ENCODE measurements around the gene ZDHHC8.

The ZDHHC8 gene

GRCh38 chr22:20095521-20095920, 36.1 kb upstream of the ZDHHC8 start:
- no peak for DNase-seq (ENCODE audit: low read depth)

DNA sequence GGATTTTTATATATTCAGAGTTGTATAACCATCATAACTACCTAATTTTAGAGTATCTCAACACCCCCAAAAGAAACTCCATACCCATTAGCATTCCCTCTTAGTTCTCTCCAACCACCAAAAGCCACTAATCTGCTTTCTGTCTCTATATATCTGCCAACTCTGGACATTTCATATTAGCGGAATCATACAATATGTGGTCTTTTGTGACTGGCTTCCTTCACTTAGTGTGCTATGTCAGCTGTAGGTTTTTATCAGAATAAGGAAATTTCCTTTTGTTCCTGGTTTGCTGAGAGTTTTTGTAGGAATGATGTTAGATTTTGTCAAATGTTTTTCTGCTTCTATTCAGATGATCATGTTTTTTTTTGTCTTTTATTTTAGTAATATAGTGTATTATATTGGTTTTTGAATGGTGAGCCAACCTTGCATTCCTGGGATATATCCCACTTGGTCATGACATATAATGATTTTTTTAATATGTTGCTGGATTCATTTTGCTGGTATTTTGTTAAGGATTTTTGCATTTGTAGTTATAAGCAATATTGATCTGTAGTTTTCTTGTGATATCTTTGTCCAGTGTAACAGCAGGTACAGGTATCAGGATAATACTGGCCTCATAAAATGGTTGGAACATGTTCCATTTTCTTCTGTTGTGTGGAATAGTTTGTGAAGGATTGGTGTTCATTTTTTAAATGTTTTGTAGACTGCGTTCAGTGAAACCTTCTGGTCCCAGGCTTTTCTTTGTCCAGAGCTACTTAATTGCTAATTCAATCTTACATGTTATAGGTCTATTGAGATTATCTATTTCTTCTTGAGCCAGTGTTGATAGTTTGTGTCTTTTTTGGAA, 34.8 kb upstream of the ZDHHC8 start:
- DNase-seq (ENCODE audit: low read depth), result no peak

DNA sequence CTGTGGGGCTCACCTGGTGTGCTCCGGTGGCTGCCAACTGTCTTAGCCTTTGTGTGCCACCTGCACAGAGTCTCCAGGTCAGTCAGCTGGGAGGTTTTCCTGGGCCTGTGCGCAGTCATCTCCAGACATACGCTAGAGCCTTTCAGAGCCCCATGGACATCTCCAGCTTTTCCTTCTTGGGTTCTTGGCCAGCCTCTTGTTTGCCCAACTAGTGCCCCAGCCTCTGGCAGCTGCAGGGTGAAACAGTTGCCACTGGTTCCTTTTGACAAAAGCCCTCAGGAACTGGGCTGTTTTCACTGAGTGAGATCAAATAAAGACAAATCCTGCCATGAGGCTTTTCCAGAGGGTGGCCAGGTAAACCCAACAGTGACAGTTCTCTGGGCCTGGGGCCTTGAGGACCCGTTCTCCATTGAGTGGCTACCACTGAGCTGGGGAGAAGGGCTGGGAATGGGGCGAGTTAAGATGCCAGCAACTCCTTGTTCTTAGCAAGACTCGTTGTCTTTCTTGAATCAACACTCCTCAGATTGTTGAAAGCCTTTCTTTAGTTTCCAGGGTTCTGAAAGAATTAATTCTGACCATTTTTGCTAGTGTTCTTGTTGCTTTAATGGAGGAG, 32.4 kb upstream of the ZDHHC8 start:
- DNase-seq (ENCODE audit: low read depth), result no peak

DNA sequence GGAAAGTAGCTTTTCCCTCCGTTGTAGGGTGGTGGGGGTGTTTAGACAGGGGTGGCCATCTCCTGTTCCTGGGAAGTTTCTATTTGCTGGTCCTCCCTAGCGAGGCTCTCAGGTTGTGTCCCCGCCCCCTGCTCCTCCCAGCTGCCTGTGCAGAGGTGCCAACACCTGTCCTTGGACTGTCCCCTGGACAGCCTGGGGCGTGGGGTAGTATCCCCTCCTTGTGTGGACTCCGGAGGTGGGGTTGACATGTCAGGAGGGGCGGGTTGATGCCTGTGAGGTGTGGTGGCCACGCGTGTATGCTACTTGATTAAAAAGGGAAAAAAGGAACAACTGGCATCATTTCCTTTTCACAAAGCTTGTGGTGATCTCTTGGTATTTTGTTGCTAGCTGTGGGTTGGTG, 30.0 kb upstream of the ZDHHC8 start:
- no peak for DNase-seq (ENCODE audit: low read depth)

DNA sequence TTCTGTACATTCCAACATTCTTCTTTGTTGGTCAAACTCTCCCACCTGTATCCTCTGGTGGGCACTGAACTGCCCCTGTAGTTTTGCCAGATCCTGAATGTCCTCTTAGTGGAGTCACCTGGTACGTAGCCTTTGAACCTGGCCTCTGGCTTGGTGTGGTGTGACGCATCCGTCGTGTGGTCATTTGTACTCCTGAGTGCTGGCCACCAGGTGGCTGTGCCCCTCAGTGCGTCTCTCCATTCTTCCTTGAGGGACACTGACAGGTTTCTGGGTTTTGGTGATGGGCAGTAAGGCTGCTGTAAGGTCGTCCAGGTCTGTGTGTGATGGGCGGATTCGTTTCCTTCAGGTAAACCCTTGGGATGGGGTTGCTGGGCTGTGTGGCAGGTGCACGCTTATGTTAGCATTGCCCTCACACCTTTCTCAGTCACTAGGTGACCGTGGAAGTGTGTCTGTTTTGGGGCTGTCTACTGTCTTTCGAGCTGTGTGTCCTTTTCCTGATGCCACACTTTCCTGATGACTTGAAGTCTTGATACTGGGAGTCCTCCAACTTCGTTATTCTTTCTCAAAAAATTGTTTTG, 29.3 kb upstream of the ZDHHC8 start:
- DNase-seq (ENCODE audit: low read depth), result no peak

- no peak for DNase-seq (ENCODE audit: low read depth)
Measured at GRCh38 chr22:20105456-20106204, 26.0 kb upstream of the ZDHHC8 start.

DNA sequence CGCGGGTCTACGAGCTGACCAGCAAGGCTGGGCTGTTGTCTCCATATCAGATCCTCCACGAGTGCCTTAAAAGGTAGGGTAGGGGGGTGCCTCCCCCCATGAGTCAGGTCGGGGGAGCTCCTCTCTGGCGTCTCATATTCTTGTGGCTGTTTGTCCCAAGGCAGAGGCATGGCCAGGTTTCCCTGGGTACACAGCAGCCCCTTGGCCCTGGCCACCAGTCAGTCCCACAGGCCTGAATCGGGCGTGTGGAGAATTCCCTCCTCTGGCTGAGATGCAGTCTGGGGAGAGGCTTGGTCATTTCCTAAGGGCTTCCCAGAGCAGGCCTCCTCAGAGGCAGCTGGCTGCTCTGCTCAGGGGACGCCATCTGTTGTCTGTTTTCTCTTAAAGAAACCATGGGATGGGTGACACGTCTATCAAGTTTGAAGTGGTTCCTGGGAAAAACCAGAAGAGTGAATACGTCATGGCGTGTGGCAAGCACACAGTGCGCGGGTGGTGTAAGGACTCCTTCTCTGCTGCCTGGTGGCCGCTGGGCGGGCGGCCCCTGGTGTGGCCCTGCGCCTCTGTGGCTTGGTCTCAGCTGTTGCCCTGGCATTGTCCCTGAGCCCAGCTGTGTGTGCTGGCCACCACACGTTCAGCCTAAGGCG, 25.3 kb upstream of the ZDHHC8 start:
- no peak for DNase-seq (ENCODE audit: low read depth)

- no peak for DNase-seq (ENCODE audit: low read depth)
Measured at GRCh38 chr22:20106849-20107237, 24.8 kb upstream of the ZDHHC8 start.

DNA sequence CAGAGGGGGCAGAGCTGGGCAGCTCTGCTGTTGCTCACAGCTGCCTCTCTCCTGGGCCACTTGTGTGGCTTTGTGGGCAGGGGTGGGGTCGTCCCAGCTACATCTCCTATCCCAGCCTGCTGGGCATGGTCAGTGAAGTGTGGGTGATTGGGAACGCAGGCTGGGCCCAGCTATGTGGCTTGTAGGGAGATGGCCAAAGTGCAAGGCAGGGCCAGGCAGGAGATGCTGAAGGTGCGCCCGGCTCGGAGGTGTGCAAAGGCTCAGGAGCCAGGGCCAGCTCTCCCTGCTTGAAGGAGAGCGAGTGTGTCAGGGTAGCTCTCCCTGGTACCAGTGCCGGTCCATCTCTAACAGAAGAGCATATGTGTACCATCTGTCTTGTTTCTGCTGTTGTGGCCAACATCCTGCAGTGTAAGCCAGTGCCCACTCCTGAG, 24.1 kb upstream of the ZDHHC8 start:
- no peak for DNase-seq (ENCODE audit: low read depth)

- DNase-seq (ENCODE audit: low read depth), result no peak
Measured at GRCh38 chr22:20107951-20108756, 23.4 kb upstream of the ZDHHC8 start.

- DNase-seq (ENCODE audit: low read depth), result no peak
Measured at GRCh38 chr22:20108757-20109230, 22.8 kb upstream of the ZDHHC8 start.

- no peak for DNase-seq (ENCODE audit: low read depth)
Measured at GRCh38 chr22:20109411-20110358, 21.9 kb upstream of the ZDHHC8 start.

GRCh38 chr22:20110359-20110985, 21.1 kb upstream of the ZDHHC8 start:
- no peak for DNase-seq (ENCODE audit: low read depth)

GRCh38 chr22:20111045-20111688, 20.4 kb upstream of the ZDHHC8 start:
- peak; percentile 29 for DNase-seq (ENCODE audit: low read depth)

DNA sequence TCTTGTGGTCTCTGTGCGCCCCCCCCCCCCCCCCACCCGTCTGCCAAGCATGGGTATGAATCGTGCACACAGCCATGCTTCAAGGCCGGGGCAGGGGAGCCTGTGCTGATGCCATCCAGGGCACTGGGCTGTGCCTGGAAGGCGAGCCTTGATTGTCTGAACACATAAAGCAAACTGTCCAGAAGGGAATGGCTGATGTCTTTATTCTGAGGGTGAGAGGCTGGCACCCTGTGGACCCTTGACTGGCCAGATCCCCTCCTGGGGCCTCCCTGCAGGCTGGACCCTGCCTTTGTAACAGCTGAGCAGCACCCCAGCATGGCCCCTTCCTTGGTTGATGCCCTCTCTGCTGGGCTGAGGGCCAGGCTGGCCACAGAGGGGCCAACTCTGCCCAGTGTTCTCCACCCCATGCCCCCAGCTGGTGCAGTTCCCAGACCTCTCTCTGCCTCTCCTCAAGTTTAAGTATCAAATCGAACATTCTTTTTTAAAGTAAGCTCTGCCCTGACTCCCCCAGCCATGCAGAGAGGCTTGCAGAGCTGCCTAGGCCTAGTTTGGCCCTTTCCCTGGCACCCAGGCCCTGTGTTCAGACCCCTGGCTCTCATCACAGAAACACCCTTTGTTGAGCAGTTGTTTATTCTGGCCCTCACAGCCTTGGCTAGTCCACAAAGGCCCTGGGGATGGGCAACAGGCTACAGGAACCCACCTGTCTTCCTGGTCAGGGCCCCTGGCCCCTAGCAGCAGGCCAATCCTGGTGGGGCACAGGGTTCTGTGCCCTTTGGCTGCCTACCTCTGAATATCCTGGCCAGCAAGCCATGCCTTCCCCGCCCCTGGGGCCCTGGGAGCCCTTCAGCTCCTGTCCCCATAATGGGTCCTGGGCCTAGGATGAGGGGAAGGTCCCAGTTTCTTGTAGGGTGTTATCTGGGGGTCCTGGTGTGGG, 19.6 kb upstream of the ZDHHC8 start:
- DNase-seq (ENCODE audit: low read depth), result no peak

- no peak for DNase-seq (ENCODE audit: low read depth)
Measured at GRCh38 chr22:20112623-20113511, 18.7 kb upstream of the ZDHHC8 start.
